ENCODE data around the gene CLDN7. TPM values are rescaled to one million over a fixed set of nuclear protein-coding genes. Genes with fewer than 3 reads are reported as not detected.

CLDN7 gene
- total and polyA plus RNA-seq, 2 experiments from 2014 or later, result 0.51 to 0.83 TPM

- peaks cover 41% of the 10 kb centered on the region for H3K4me1 ChIP-seq (ENCODE audit: low read depth)
These were observed 29.9 kb upstream of the CLDN7 start for GRCh38 chr17:7292194-7292593.

GRCh38 chr17:7290685-7291084 lies 28.4 kb upstream of the CLDN7 start:
- H3K9me3 ChIP-seq (ENCODE audit: low read depth), result no peaks in the 10 kb centered on the region
- TF ChIP-seq CTCF (IDR thresholded peaks at IDR 0.05; ENCODE audit: low read depth, low read length), result no peak
- H3K4me3 ChIP-seq, result no peak overlapping the region
- H3K27me3 ChIP-seq, result peaks cover 4% of the 10 kb centered on the region
- peaks cover 35% of the 10 kb centered on the region for H3K4me1 ChIP-seq (ENCODE audit: low read depth)
- H3K27ac ChIP-seq, result peak overlapping the region; percentile 23
- no peak for DNase-seq (ENCODE audit: low read depth in 1 of 2, low spot score in 1 of 2)
- H3K36me3 ChIP-seq, result peaks cover 12% of the 10 kb centered on the region

More at GRCh38 chr17:7292194-7292593, 29.9 kb upstream of the CLDN7 start:
- peaks cover 4% of the 10 kb centered on the region for H3K27me3 ChIP-seq
- no peak for TF ChIP-seq CTCF (IDR thresholded peaks at IDR 0.05; ENCODE audit: low read depth, low read length)
- H3K27ac ChIP-seq, result peak overlapping the region; percentile 70
- H3K4me3 ChIP-seq, result no peak overlapping the region
- H3K36me3 ChIP-seq, result peaks cover 3% of the 10 kb centered on the region
- H3K9me3 ChIP-seq (ENCODE audit: low read depth), result no peaks in the 10 kb centered on the region
- no peak for DNase-seq (ENCODE audit: low read depth in 1 of 2, low spot score in 1 of 2)

GRCh38 chr17:7290166-7290565 lies 27.9 kb upstream of the CLDN7 start:
- no peaks in the 10 kb centered on the region for H3K9me3 ChIP-seq (ENCODE audit: low read depth)
- no peak overlapping the region for H3K27ac ChIP-seq
- DNase-seq (ENCODE audit: low read depth in 1 of 2, low spot score in 1 of 2), result no peak
- H3K36me3 ChIP-seq, result peaks cover 17% of the 10 kb centered on the region
- no peak for TF ChIP-seq CTCF (IDR thresholded peaks at IDR 0.05; ENCODE audit: low read depth, low read length)
- no peaks in the 10 kb centered on the region for H3K27me3 ChIP-seq
- no peak overlapping the region for H3K4me3 ChIP-seq
- peaks cover 35% of the 10 kb centered on the region for H3K4me1 ChIP-seq (ENCODE audit: low read depth)

- no peak for TF ChIP-seq CTCF (IDR thresholded peaks at IDR 0.05; ENCODE audit: low read depth, low read length)
- H3K4me3 ChIP-seq, result no peak overlapping the region
- peaks cover 35% of the 10 kb centered on the region for H3K4me1 ChIP-seq (ENCODE audit: low read depth)
- H3K27me3 ChIP-seq, result no peaks in the 10 kb centered on the region
- DNase-seq (ENCODE audit: low read depth in 1 of 2, low spot score in 1 of 2), result no peak
- H3K9me3 ChIP-seq (ENCODE audit: low read depth), result no peaks in the 10 kb centered on the region
- H3K27ac ChIP-seq, result peak overlapping the region; percentile 34
- H3K36me3 ChIP-seq, result peaks cover 24% of the 10 kb centered on the region
These were observed 27.2 kb upstream of the CLDN7 start for GRCh38 chr17:7289256-7290032.

GRCh38 chr17:7285679-7286078 lies 23.4 kb upstream of the CLDN7 start:
- Histone ChIP-seq H3K9me3 (ENCODE audit: low read depth) (no peaks in the 10 kb centered on the region), H3K27ac (no peak overlapping the region), H3K36me3 (peaks cover 27% of the 10 kb centered on the region), H3K27me3 (no peaks in the 10 kb centered on the region), H3K4me1 (ENCODE audit: low read depth) (peaks cover 2% of the 10 kb centered on the region), H3K4me3 (no peak overlapping the region)
- no peak for TF ChIP-seq CTCF (IDR thresholded peaks at IDR 0.05; ENCODE audit: low read depth, low read length)
- no peak for DNase-seq (ENCODE audit: low read depth in 1 of 2, low spot score in 1 of 2)
